Eye (tissue), 1 donor: ENCODE results near the gene HPN.
"Not testable (repeated sequence)": the region's sequence is repeated elsewhere in the genome, so short reads cannot be mapped to it uniquely, and the experiment has no call there.

Experiments used
- DNase-seq: peaks from one replicate; pipeline ENCODE4 v3.0.0-alpha.2; 2015

Gene HPN

GRCh38 chr19:35044317-35045117 lies 3.0 kb downstream of the HPN start:
- DNase-seq: peak; percentile 82

GRCh38 chr19:35045667-35046300 lies 4.3 kb downstream of the HPN start:
- no peak for DNase-seq

GRCh38 chr19:35046461-35046860 lies 4.9 kb downstream of the HPN start:
- no peak for DNase-seq

GRCh38 chr19:35048911-35049411 lies 7.4 kb downstream of the HPN start:
- no peak for DNase-seq

DNA sequence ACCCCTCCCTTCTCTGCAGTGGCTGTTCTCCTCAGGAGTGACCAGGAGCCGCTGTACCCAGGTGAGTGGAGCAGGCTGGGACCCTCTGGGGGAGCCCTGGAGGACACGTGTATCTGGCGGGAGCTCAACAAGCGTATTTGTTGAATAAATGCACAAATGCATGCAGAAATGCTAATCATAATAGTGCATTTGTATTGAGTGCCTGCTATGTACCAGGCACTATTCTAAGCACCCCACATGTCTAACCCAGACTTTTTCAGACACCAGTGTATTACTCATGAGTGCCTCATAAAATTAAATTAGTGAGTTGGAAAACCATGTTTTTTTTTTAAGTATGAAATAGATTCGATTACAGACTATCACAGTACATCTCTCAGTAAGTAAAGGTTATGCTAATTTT lies 7.9 kb downstream of the HPN start:
- no peak for DNase-seq

- not testable (repeated sequence) for DNase-seq
Measured at GRCh38 chr19:35050662-35051061, 9.1 kb downstream of the HPN start.

DNA sequence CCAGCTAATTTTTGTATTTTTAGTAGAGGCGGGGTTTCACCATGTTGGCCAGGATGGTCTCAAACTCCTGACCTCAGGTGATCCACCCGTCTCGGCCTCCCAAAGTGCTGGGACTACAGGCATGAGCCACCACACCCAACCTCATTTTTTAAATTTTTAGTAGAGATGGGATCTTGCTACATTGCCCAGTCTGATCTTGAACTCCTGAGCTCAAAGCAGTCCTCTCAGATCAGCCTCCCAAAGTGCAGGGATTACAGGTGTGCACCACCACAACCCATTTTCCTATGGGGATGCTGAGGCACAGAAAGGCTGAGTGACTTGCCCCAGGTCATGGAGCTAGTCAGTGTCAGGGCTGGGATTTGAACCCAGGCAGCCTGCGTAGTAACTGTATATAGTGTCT lies 9.7 kb downstream of the HPN start:
- DNase-seq: not testable (repeated sequence)

DNA sequence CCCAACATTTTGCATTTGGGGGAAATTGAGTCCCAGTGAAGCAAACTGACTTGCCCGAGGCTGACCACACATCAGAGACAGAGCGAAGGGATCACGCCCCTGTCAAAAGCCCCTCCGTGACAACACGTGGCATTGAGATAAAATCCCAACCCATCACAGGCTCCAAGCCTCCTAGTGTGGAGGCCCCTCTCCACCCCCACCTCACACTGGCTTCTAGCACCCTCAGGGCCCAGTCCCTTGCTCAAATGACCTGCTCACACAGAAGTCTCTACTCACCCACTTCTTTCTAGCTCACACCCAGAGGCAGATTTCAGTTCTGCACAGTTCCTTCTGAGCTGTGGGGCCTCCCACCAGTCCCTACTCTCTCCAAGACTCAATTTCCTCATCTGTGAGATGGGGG lies 10.3 kb downstream of the HPN start:
- DNase-seq: no peak

GRCh38 chr19:35052599-35053190 lies 11.2 kb downstream of the HPN start:
- no peak for DNase-seq

- no peak for DNase-seq
Measured at GRCh38 chr19:35053667-35054293, 12.3 kb downstream of the HPN start.

GRCh38 chr19:35054626-35055025 lies 13.1 kb downstream of the HPN start:
- DNase-seq: no peak

DNA sequence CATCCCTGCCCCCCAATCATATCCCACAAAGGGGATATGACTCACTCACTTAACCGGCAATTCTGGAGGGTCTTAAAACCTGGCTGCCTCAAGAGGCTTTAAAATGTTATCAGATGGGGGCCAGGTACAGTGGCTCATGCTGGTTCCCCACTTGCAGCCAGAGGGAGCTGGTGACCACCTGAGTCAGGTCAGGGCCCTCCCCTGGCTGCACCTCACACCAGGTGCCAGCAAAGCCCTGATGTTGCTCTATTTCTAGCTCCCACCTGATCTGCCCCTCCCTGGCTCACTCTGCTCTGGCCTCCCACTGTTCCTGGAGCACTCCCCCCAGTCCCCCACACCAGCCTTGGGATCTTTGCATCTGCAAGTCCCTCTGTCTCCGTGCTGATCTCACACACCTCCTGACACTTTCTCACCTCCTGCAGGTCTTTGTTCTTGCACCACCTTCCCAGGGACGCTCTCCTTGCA lies 14.2 kb downstream of the HPN start:
- DNase-seq: no peak

DNA sequence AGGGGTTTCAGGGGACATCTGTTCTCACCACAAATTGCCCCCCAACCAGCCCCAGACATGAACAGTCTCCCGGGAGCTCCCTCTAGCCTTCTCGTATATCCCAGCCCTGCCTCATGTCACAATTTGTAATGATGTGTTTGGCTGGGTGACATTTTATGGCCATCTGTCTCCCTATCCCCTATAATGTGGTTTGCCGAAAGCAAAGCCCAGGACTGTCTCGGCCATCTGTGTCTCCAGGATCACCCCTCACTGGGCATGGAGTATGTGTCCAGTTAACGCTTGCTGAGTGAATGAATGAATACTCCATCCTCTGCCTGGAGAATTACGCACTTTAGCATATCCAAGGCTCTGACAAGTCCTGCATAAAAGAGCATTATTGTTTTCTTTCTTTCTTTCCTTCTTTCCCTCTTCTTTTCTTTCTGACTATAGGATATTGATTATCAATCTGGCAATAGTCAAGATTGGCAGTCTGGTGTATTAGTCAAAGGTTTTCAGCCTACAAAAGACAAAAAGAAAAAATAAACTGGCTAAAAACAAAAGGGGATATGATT lies 15.1 kb downstream of the HPN start:
- no peak for DNase-seq

GRCh38 chr19:35058370-35058769 lies 16.8 kb downstream of the HPN start:
- no peak for DNase-seq

- DNase-seq: no peak
Measured at GRCh38 chr19:35059006-35059798, 17.7 kb downstream of the HPN start.

DNA sequence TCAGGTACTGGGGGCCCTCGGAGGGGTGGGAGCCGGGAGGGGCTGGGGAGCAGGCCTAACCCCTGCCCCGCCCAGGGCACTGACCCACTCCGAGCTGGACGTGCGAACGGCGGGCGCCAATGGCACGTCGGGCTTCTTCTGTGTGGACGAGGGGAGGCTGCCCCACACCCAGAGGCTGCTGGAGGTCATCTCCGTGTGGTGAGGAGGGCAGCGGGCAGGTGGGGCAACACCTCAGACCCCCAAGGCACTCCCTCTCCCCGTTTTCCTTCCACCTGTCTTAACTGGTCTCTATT lies 18.2 kb downstream of the HPN start:
- no peak for DNase-seq

- DNase-seq: no peak
Measured at GRCh38 chr19:35060160-35060855, 18.8 kb downstream of the HPN start.

DNA sequence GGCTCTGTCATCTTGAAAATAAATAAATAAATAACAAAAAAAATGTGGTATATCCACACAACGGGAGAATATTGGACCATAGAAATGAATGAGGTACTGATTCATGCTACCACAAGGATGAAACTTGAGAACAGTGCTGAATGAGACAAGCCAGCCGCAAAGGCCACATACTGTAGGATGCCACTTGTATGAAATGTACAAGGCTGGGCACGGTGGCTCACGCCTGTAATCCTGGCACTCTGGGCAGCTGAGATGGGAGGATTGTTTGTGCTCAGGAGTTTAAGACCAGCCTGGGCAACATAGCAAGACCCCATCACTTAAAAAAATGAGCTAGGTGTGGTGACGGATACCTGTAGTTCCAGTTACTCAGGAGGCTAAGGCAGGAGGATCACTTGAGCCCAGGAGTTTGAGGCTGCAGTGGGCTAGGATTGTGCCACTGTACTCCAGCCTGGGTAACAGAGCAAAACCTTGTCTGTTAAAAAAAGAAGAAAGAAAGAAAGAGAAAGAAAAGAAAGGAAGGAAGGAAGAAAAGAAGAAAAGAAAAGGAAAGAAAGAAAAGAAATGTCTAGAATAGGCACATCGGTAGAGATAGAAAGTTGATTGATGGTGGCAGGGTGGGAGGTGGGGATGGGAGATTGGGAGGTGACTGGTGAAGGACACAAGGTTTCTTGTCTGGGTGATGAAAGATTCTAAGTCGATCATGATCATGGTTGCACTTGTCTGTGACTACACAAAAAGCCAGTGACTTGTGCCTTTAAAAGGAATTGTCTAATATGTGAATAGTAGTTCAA lies 20.3 kb downstream of the HPN start:
- no peak for DNase-seq

DNA sequence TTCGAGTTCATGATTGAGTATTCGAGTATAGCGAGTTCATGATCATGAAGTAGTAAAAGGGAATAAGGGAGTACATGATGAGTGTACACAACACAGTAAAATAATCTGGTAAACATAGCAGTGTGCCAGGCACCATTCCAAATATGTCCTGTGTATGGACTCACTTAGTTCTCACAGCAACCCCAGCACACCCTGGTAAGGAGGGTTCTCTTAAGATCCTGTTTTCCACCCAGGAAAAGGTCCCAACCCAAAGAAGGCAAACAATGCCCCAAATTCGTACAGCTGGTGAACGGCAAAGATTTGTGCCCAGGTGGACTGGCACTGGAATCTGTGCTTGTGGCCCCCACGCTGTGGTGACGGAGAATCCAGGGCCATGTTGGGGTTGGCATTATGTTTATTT lies 21.4 kb downstream of the HPN start:
- DNase-seq: no peak

DNA sequence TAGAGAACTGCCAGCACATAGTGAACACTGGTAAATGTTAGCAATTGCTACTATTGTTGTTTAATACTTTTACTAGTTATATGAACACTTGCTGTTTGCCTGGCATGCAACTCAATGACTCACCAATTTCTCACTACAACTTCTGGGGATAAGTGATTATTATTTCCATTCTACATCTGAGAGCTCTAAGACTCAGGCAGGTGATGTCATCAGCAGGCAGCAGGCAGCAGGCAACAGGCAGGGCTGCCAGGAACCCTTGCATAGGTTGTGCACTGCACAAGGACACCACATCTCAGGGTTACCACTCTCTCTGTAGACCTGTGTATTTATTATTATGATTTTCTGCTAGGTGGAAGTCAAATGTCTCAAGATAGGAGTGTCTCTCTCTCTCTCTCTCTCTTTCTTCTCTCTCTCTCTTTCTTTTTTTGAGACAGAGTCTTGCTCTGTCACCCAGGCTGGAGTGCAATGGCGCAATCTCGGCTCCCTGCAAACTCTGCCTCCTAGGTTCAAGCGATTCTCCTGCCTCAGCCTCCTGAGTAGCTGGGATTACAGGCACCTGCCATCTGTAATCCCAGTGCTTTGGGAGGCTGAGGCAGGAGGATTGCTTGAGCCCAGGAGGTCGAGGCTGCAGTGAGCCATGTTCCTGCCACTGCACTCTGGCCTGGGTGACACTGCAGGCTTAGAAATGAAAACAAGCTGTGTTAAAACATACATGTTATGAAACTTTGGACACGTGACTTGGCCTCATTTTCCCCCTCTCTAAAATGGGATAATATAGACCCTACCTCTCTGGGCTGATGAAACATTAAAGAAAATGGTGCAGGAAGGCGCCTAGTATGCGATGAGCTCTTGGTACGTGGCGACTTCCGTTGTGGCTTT lies 22.7 kb downstream of the HPN start:
- DNase-seq: no peak
